HL-60 (cell line): ENCODE data around the gene SMIM1.

Experiments used
- DNase-seq, 2 experiments: peaks; one replicate each; pipeline ENCODE4 v3.0.0-alpha.2; 2010 to 2020; ENCODE audit warnings: low read depth in 1 of 2, low spot score in 1 of 2
- H3K27ac ChIP-seq: fragments of 250-450 bp; sonication (Bioruptor Pico); replicated peaks from 2 replicates; pipeline ENCODE4 v1.5.1; 2020; ENCODE audit warnings: mild to moderate bottlenecking, moderate library complexity
- H3K27me3 ChIP-seq: fragments of 250-450 bp; sonication (Bioruptor Pico); 2 replicates; pipeline ENCODE4 v1.5.1; 2021; ENCODE audit warnings: mild to moderate bottlenecking, moderate library complexity; ENCODE audit not compliant: insufficient read depth, poor library complexity, severe bottlenecking
- H3K4me3 ChIP-seq: replicated peaks from 2 replicates; pipeline ENCODE4 v1.5.1; 2011; ENCODE audit warnings: mild to moderate bottlenecking, control low read depth, low read length; ENCODE audit not compliant: insufficient read depth
- GABPA ChIP-seq: IDR thresholded peaks from 2 replicates; pipeline ENCODE4 v1.6.1; 2012; ENCODE audit warnings: low read depth
- POLR2AphosphoS5 ChIP-seq: IDR thresholded peaks from 2 replicates; pipeline ENCODE4 v1.6.1; 2012; ENCODE audit warnings: low read depth
- SPI1 ChIP-seq: IDR thresholded peaks from 2 replicates; pipeline ENCODE4 v1.6.1; 2012; ENCODE audit warnings: low read depth, mild to moderate bottlenecking, borderline replicate concordance
- TF ChIP-seq, protein P1 (sequence below): IDR thresholded peaks from 2 replicates; pipeline ENCODE4 v1.6.1; 2012; ENCODE audit warnings: low read depth; ENCODE audit not compliant: insufficient replicate concordance
- TF ChIP-seq, protein P2 (sequence below): IDR thresholded peaks from one replicate; pipeline ENCODE4 v1.5.1; 2011; ENCODE audit warnings: low read length, control low read depth, inconsistent platforms; ENCODE audit not compliant: insufficient read depth

SMIM1 gene

DNA sequence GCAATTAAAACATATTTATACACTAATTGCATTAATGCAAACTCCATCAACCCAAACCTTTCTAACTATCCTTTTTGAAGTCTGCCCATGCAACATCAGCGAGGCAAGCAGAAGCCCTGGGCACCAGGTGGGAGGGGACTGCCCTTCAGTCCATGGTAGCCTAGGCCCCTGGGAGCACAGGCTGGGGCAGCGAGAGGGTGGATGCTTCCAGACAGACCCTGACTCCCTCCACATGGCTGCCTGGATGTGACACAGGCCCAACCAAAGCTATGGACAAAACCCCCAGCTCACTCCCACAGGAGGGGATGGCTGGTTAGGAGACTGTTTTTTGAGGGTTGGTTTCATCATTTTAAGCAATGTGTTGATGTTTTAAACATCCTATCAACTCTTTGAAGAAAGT, 41.5 kb downstream of the SMIM1 start:
- no peak for DNase-seq
- TF ChIP-seq SPI1 (no peak), GABPA (no peak)
- TF ChIP-seq, protein P1, sequence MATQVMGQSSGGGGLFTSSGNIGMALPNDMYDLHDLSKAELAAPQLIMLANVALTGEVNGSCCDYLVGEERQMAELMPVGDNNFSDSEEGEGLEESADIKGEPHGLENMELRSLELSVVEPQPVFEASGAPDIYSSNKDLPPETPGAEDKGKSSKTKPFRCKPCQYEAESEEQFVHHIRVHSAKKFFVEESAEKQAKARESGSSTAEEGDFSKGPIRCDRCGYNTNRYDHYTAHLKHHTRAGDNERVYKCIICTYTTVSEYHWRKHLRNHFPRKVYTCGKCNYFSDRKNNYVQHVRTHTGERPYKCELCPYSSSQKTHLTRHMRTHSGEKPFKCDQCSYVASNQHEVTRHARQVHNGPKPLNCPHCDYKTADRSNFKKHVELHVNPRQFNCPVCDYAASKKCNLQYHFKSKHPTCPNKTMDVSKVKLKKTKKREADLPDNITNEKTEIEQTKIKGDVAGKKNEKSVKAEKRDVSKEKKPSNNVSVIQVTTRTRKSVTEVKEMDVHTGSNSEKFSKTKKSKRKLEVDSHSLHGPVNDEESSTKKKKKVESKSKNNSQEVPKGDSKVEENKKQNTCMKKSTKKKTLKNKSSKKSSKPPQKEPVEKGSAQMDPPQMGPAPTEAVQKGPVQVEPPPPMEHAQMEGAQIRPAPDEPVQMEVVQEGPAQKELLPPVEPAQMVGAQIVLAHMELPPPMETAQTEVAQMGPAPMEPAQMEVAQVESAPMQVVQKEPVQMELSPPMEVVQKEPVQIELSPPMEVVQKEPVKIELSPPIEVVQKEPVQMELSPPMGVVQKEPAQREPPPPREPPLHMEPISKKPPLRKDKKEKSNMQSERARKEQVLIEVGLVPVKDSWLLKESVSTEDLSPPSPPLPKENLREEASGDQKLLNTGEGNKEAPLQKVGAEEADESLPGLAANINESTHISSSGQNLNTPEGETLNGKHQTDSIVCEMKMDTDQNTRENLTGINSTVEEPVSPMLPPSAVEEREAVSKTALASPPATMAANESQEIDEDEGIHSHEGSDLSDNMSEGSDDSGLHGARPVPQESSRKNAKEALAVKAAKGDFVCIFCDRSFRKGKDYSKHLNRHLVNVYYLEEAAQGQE, result no peak
- TF ChIP-seq, protein P2, sequence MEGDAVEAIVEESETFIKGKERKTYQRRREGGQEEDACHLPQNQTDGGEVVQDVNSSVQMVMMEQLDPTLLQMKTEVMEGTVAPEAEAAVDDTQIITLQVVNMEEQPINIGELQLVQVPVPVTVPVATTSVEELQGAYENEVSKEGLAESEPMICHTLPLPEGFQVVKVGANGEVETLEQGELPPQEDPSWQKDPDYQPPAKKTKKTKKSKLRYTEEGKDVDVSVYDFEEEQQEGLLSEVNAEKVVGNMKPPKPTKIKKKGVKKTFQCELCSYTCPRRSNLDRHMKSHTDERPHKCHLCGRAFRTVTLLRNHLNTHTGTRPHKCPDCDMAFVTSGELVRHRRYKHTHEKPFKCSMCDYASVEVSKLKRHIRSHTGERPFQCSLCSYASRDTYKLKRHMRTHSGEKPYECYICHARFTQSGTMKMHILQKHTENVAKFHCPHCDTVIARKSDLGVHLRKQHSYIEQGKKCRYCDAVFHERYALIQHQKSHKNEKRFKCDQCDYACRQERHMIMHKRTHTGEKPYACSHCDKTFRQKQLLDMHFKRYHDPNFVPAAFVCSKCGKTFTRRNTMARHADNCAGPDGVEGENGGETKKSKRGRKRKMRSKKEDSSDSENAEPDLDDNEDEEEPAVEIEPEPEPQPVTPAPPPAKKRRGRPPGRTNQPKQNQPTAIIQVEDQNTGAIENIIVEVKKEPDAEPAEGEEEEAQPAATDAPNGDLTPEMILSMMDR, result no peak
- Histone ChIP-seq H3K27ac (no peak overlapping the region), H3K4me3 (no peak overlapping the region), H3K27me3 (no peaks in the 10 kb centered on the region)

DNA sequence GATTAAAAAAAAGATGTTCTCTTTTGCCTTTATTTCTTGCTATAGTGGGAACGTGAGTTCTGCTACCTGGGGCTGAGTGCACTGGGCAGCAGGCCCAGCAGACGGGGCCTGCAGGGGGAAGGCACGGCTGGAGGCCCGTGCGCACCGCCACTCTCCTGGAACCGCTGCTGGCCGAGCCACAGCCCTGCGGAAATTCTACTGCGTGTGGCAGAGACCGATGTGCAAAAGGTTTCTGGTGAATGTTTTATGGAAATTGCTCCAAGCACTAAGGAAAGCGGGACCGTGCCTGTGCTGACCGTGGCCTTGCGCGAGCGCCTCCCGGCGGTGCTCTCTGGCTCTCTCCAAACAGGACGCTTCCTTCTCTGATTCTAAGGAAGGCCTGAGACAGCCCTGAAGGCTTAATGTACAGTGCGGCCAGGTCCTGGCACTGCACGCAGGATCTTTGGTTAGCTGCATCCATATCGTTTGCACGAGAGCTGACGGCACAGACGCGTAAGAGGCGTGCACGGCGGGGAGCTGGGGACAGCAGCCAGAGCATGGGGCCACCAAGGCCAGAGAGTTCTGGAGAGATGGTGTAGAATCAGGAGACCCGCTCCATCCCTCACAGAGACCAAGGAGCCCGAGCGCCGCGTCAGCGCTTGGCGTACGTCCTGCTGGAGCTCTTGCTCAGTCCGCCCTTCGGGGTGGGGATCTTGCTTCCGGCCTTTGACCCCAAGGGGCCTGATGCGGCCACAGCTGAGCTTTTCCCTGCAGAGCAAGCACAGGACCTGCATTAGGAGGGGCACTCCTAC, 42.4 kb downstream of the SMIM1 start:
- TF ChIP-seq SPI1 (no peak), POLR2AphosphoS5 (no peak), GABPA (no peak)
- TF ChIP-seq, protein P1, result no peak
- TF ChIP-seq, protein P2, result no peak
- H3K27ac ChIP-seq, result no peak overlapping the region
- no peak overlapping the region for H3K4me3 ChIP-seq
- DNase-seq, result no peak
- no peaks in the 10 kb centered on the region for H3K27me3 ChIP-seq

DNA sequence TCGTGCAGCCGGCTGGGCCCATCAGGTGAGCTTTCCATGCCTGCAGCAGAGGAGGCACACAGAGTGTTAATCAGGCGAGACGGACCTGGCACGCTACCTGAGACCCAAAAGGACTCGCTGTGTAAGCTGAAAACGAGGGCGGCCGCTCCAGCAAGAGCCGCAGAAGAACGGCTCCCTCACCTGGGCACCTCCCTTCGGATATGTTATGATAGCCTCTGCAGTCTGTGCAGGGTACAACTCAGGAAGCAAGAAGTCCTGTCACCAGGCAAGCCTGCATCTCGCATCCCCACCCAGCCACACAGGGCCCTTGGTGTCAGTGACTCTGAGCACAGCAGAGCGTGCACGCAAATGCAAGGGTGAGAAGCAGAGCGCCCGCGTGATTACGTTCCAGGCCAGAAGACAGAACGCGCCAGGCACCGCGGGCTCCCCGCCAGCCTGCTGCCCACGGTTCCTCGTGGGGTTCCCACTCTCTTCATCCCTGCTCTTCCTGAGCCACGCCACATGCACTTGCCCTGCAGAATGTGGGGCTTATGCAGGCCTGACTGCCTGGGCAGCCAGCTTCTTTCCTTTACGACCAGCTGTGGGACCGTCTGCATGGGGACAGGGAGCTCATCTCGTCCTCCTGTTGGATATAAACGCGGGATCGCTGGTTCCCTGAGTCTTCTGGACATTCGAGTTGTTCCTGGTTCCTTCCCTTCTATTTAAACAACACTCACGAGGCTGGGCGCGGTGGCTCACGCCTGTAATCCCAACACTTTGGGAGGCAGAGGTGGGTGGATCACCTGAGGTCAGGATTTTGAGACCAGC, 44.0 kb downstream of the SMIM1 start:
- no peaks in the 10 kb centered on the region for H3K27me3 ChIP-seq
- no peak for TF ChIP-seq GABPA
- TF ChIP-seq SPI1, result no peak
- no peak for TF ChIP-seq POLR2AphosphoS5
- TF ChIP-seq, protein P2, result no peak
- TF ChIP-seq, protein P1, result no peak
- DNase-seq, result no peak
- H3K27ac ChIP-seq, result no peak overlapping the region
- H3K4me3 ChIP-seq, result no peak overlapping the region
